SK-N-SH treated with all-trans-retinoic acid at 6 μM for 48 hours (cell line): Measurements from ENCODE around the gene HGS.

Experiments used
- ATAC-seq: fragments of 200-7000 bp; cut with Tn5 transposase; 3 replicates; pipeline ENCODE4 v1.9.1; 2020; ENCODE audit warnings: mild to moderate bottlenecking, moderate library complexity
- ARNTL ChIP-seq: fragments of 450-650 bp; formaldehyde crosslinking; IDR thresholded peaks from 2 replicates; pipeline ENCODE4 v1.5.0; 2020; ENCODE audit warnings: low read depth, mild to moderate bottlenecking, moderate library complexity, borderline replicate concordance
- CSRNP3 ChIP-seq: fragments of 250-450 bp; sonication (Bioruptor Pico); IDR thresholded peaks from 2 replicates; pipeline ENCODE4 v1.5.1; 2021; ENCODE audit warnings: mild to moderate bottlenecking, moderate library complexity
- ESRRG ChIP-seq: fragments of 250-450 bp; sonication (Bioruptor Pico); IDR thresholded peaks from 2 replicates; pipeline ENCODE4 v1.6.1; 2021; ENCODE audit warnings: mild to moderate bottlenecking
- GLIS3 ChIP-seq: fragments of 250-450 bp; sonication (Bioruptor Pico); IDR thresholded peaks from 2 replicates; pipeline ENCODE4 v1.5.0; 2020; ENCODE audit warnings: mild to moderate bottlenecking, moderate library complexity
- OSR1 ChIP-seq: fragments of 250-450 bp; sonication (Bioruptor Pico); IDR thresholded peaks from 2 replicates; pipeline ENCODE4 v1.8.0; 2022; ENCODE audit warnings: moderate library complexity, mild to moderate bottlenecking, inconsistent platforms
- PATZ1 ChIP-seq: fragments of 250-450 bp; sonication (Bioruptor Pico); IDR thresholded peaks from 2 replicates; pipeline ENCODE4 v1.8.0; 2020; ENCODE audit warnings: mild to moderate bottlenecking, moderate library complexity, borderline replicate concordance
- POU6F1 ChIP-seq: fragments of 250-450 bp; sonication (Bioruptor Pico); IDR thresholded peaks from 2 replicates; pipeline ENCODE4 v1.8.0; 2021; ENCODE audit warnings: low read depth, mild to moderate bottlenecking, moderate library complexity, borderline replicate concordance
- RARB ChIP-seq: fragments of 250-450 bp; sonication (Bioruptor Pico); IDR thresholded peaks from 2 replicates; pipeline ENCODE4 v1.8.0; 2021; ENCODE audit warnings: mild to moderate bottlenecking, moderate library complexity
- SNAI2 ChIP-seq: fragments of 250-450 bp; sonication (Bioruptor Pico); IDR thresholded peaks from 2 replicates; pipeline ENCODE4 v1.5.0; 2020; ENCODE audit warnings: mild to moderate bottlenecking, moderate library complexity
- TCF4 ChIP-seq: fragments of 250-450 bp; sonication (Bioruptor Pico); IDR thresholded peaks from 2 replicates; pipeline ENCODE4 v1.8.0; 2021; ENCODE audit warnings: mild to moderate bottlenecking, moderate library complexity, borderline replicate concordance
- TOX ChIP-seq: fragments of 250-450 bp; sonication (Bioruptor Pico); IDR thresholded peaks from 2 replicates; pipeline ENCODE4 v1.8.0; 2021; ENCODE audit warnings: mild to moderate bottlenecking, moderate library complexity, borderline replicate concordance
- ZC3H10 ChIP-seq: fragments of 250-450 bp; sonication (Bioruptor Pico); IDR thresholded peaks from 2 replicates; pipeline ENCODE4 v1.5.1; 2021; ENCODE audit warnings: mild to moderate bottlenecking, moderate library complexity
- ZNF565 ChIP-seq: fragments of 450-650 bp; formaldehyde crosslinking; conservative IDR thresholded peaks from 2 replicates; pipeline ENCODE4 v1.5.0; 2020; ENCODE audit warnings: low read depth, mild to moderate bottlenecking, moderate library complexity
- ZNF70 ChIP-seq: fragments of 450-650 bp; formaldehyde crosslinking; IDR thresholded peaks from 2 replicates; pipeline ENCODE4 v1.5.0; 2020; ENCODE audit warnings: mild to moderate bottlenecking, moderate library complexity
- ZNF8 ChIP-seq: fragments of 450-650 bp; formaldehyde crosslinking; IDR thresholded peaks from 2 replicates; pipeline ENCODE4 v1.5.0; 2020; ENCODE audit warnings: mild to moderate bottlenecking, moderate library complexity
- TF ChIP-seq, protein P1 (sequence below): fragments of 250-450 bp; sonication (Bioruptor Pico); IDR thresholded peaks from 2 replicates; pipeline ENCODE4 v1.5.1; 2020; ENCODE audit warnings: low read depth, mild to moderate bottlenecking, moderate library complexity

Gene HGS

DNA sequence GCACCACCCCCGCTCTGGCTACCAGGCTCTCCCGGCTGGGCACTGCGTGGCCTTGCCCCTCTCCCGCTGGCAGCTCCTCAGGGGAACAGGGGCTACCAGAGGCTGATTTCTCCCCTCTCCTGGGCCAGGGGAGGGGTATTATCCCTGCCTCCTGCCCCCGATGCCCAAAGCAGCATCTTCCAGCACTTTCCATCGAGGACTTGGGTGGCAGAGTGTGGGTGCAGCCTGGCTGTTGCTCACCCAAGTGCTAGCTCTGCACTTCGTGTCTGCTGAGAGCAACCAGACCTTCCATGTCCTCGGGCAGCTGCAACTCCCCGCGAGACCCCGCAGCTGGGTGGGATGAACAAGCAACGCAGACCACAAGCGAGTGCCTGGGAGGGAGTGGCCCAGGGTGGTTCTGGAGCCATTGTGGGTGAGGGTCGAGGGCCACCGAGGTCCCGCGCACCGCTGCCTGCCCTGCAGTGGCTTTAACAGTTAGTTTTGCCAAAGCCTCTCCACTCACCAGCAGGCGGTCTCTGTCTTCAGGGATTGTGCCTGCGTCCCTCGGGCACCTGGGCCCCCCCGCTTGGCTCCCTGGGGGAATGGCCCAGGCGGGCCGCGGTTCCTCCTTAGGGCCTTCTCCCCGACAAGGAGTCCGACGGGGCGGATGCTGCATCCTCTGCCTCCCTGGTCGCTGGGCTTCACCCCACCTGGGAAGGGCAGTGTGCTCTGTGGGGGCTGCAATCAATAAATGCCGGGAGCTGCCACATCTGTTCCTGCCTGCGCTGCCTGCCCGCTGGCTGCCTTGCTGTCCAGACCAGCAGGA is 36.7 kb downstream of the HGS start:
- no peak for TF ChIP-seq ZC3H10 (CRISPR knock-in tag)
- no peak for TF ChIP-seq ZNF70 (CRISPR knock-in tag)
- no peak for ATAC-seq

- TF ChIP-seq ESRRG (CRISPR knock-in tag) (0 out of 2 replicates have a peak, but pooled peaks have one; percentile 42), ARNTL (no peak)
These were observed 38.6 kb downstream of the HGS start for GRCh38 chr17:81722184-81723120.

DNA sequence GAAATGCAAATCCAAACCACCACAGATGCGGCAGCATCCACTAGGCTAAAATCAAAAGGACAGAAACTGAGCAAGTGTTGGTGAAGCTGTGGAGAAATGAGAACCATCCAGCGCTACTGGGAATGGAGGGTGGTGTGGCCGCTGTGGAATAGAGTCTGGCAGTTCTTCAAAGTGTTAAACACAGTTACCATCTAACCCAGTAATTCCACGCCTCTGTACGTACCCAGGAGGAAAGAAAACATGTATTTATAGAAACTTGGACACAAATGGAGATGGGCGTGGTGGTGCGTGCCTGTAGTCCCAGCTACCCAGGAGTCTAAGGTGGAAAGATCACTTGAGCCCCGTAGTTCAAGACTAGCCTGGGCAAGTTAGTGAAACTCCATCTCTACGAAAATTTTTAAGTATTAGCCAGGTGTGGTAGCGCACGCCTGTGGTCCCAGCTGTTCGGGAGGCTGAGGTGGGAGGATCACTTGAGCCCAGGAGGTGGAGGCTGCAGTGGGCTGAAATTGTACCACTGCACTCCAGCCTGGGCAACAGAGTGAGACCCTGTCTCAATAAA is 39.9 kb downstream of the HGS start:
- ATAC-seq = peak; percentile 60
- no peak for TF ChIP-seq ZNF8
- no peak for TF ChIP-seq OSR1 (CRISPR knock-in tag)
- 0 out of 2 replicates have a peak, but pooled peaks have one; percentile 25 for TF ChIP-seq GLIS3
- TF ChIP-seq TOX (CRISPR knock-in tag) = no peak
- TF ChIP-seq, protein P1, sequence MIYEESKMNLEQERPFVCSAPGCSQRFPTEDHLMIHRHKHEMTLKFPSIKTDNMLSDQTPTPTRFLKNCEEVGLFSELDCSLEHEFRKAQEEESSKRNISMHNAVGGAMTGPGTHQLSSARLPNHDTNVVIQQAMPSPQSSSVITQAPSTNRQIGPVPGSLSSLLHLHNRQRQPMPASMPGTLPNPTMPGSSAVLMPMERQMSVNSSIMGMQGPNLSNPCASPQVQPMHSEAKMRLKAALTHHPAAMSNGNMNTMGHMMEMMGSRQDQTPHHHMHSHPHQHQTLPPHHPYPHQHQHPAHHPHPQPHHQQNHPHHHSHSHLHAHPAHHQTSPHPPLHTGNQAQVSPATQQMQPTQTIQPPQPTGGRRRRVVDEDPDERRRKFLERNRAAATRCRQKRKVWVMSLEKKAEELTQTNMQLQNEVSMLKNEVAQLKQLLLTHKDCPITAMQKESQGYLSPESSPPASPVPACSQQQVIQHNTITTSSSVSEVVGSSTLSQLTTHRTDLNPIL (CRISPR knock-in tag) = no peak

More at GRCh38 chr17:81722184-81723120, 38.6 kb downstream of the HGS start:
- peak; percentile 20 for ATAC-seq

GRCh38 chr17:81725439-81725838 is 41.6 kb downstream of the HGS start:
- ATAC-seq = no peak

More at GRCh38 chr17:81725439-81725838, 41.6 kb downstream of the HGS start:
- no peak for TF ChIP-seq PATZ1 (CRISPR knock-in tag)
- TF ChIP-seq SNAI2 (CRISPR knock-in tag) = no peak
- TF ChIP-seq ZNF565 (CRISPR knock-in tag) = no peak
- TF ChIP-seq TOX (CRISPR knock-in tag) = no peak
- TF ChIP-seq POU6F1 = no peak
- TF ChIP-seq ESRRG (CRISPR knock-in tag) = no peak
- TF ChIP-seq RARB (CRISPR knock-in tag) = no peak
- no peak for TF ChIP-seq CSRNP3 (CRISPR knock-in tag)
- TF ChIP-seq ZC3H10 (CRISPR knock-in tag) = no peak
- TF ChIP-seq, protein P1 (CRISPR knock-in tag) = no peak
- TF ChIP-seq TCF4 (CRISPR knock-in tag) = no peak
